HepG2 (cell line): ENCODE measurements around the gene KLB. TPM values are rescaled to one million over a fixed set of nuclear protein-coding genes. Genes with fewer than 3 reads are reported as not detected.

Experiments used
- DNMT1 ChIP-seq: sonication (generic); formaldehyde crosslinking; IDR thresholded peaks from 2 replicates; pipeline ENCODE4 v1.5.1; 2020; ENCODE audit warnings: mild to moderate bottlenecking, missing genetic modification reagents
- NFYB ChIP-seq: sonication (generic); formaldehyde crosslinking; IDR thresholded peaks from 2 replicates; pipeline ENCODE4 v1.4.0; 2020; ENCODE audit warnings: missing genetic modification reagents
- TCF7L2 ChIP-seq: IDR thresholded peaks from 2 replicates; pipeline ENCODE4 v1.6.1; 2011; ENCODE audit warnings: mild to moderate bottlenecking, low read depth, low read length, moderate library complexity
- ZNF737 ChIP-seq: sonication (generic); formaldehyde crosslinking; IDR thresholded peaks from 2 replicates; pipeline ENCODE4 v1.5.0; 2020; ENCODE audit warnings: missing genetic modification reagents, mild to moderate bottlenecking, borderline replicate concordance
- polyA plus RNA-seq, 8 experiments: library from polyadenylated mRNA; depleted of rRNA in 3 of 8; stranded (reverse) in 7 of 8; unstranded in 1 of 8; fragments of >200 nt; fragmentation: Illumina TruSeq in 4 of 8; extraction: Trizol in 4 of 8; gene quantifications; 2 replicates each; pipeline versions ENCODE4 v1.2.1 to v1.2.3, GENCODE V29; 2011 to 2016; ENCODE audit warnings: low read depth in 4 of 8, missing spikeins in 1 of 8, mixed read lengths in 1 of 8; ENCODE audit not compliant: insufficient read depth in 1 of 8
- total RNA-seq, 5 experiments: library from RNA; depleted of rRNA; stranded (reverse); fragments of >200 nt; fragmentation: Illumina TruSeq; extraction: Trizol; gene quantifications; 2 replicates each; pipeline ENCODE4 v1.2.3, GENCODE V29; 2016; ENCODE audit warnings: low read depth in 1 of 5
- TF ChIP-seq, protein P1 (sequence below): sonication (generic); formaldehyde crosslinking; IDR thresholded peaks from one replicate; pipeline ENCODE4 v1.5.1; 2020; ENCODE audit warnings: mild to moderate bottlenecking, missing genetic modification reagents; ENCODE audit errors: not compliant biosample characterization
- TF ChIP-seq, protein P2 (sequence below): sonication (generic); formaldehyde crosslinking; IDR thresholded peaks from 2 replicates; pipeline ENCODE4 v1.9.0; 2022; ENCODE audit warnings: low read depth, missing genetic modification reagents
- TF ChIP-seq, protein P3 (sequence below): sonication (generic); formaldehyde crosslinking; IDR thresholded peaks from 2 replicates; pipeline ENCODE4 v1.9.0; 2021; ENCODE audit warnings: missing genetic modification reagents, borderline replicate concordance
- TF ChIP-seq, protein P4 (sequence below): fragments of 450-650 bp; IDR thresholded peaks from 2 replicates; pipeline ENCODE4 v1.6.1; 2017
- TF ChIP-seq, protein P5 (sequence below): sonication (generic); formaldehyde crosslinking; IDR thresholded peaks from 2 replicates; pipeline ENCODE4 v1.4.0; 2020; ENCODE audit warnings: missing genetic modification reagents

KLB gene
- total and polyA plus RNA-seq, 2 of the 13 experiments (the other 11 are each of a cell fraction or from before 2014, with no cell fraction given): 25.3 to 82.0 TPM

DNA sequence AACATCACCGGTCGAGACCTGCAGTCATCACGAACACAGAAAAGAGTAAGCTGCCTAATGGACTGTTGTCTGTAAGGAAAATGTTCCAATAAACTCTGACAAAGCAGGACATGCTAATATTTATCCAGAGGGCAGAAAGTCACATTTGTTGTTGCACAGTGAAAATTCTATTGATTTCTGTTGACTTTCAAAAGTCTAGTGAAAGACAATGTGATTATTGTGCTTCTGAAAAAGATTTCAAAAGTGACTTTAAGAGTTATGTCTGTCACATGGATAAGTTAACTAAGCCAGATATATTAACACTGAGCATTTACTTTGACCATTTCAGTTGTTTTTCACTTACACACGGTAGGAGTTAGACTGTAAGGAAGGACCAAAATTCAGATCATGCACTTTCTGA, 31.3 kb upstream of the KLB start (continued):
- TF ChIP-seq, protein P1, sequence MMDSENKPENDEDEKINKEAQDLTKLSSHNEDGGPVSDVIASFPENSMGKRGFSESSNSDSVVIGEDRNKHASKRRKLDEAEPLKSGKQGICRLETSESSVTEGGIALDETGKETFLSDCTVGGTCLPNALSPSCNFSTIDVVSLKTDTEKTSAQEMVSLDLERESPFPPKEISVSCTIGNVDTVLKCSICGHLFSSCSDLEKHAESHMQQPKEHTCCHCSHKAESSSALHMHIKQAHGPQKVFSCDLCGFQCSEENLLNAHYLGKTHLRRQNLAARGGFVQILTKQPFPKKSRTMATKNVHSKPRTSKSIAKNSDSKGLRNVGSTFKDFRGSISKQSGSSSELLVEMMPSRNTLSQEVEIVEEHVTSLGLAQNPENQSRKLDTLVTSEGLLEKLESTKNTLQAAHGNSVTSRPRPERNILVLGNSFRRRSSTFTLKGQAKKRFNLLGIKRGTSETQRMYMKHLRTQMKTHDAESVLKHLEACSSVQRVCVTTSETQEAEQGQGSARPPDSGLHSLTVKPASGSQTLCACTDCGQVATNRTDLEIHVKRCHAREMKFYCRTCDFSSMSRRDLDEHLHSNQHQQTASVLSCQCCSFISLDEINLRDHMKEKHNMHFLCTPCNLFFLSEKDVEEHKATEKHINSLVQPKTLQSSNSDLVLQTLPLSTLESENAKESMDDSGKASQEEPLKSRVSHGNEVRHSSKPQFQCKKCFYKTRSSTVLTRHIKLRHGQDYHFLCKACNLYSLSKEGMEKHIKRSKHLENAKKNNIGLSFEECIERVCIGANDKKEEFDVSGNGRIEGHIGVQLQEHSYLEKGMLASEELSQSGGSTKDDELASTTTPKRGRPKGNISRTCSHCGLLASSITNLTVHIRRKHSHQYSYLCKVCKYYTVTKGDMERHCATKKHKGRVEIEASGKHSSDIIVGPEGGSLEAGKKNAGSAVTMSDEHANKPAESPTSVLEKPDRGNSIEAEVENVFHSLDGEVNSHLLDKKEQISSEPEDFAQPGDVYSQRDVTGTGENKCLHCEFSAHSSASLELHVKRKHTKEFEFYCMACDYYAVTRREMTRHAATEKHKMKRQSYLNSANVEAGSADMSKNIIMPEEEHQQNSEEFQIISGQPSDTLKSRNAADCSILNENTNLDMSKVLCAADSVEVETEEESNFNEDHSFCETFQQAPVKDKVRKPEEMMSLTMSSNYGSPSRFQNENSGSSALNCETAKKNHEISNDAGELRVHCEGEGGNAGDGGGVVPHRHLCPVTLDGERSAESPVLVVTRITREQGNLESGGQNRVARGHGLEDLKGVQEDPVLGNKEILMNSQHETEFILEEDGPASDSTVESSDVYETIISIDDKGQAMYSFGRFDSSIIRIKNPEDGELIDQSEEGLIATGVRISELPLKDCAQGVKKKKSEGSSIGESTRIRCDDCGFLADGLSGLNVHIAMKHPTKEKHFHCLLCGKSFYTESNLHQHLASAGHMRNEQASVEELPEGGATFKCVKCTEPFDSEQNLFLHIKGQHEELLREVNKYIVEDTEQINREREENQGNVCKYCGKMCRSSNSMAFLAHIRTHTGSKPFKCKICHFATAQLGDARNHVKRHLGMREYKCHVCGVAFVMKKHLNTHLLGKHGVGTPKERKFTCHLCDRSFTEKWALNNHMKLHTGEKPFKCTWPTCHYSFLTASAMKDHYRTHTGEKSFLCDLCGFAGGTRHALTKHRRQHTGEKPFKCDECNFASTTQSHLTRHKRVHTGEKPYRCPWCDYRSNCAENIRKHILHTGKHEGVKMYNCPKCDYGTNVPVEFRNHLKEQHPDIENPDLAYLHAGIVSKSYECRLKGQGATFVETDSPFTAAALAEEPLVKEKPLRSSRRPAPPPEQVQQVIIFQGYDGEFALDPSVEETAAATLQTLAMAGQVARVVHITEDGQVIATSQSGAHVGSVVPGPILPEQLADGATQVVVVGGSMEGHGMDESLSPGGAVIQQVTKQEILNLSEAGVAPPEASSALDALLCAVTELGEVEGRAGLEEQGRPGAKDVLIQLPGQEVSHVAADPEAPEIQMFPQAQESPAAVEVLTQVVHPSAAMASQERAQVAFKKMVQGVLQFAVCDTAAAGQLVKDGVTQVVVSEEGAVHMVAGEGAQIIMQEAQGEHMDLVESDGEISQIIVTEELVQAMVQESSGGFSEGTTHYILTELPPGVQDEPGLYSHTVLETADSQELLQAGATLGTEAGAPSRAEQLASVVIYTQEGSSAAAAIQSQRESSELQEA (CRISPR knock-in tag): no peak
- TF ChIP-seq, protein P2, sequence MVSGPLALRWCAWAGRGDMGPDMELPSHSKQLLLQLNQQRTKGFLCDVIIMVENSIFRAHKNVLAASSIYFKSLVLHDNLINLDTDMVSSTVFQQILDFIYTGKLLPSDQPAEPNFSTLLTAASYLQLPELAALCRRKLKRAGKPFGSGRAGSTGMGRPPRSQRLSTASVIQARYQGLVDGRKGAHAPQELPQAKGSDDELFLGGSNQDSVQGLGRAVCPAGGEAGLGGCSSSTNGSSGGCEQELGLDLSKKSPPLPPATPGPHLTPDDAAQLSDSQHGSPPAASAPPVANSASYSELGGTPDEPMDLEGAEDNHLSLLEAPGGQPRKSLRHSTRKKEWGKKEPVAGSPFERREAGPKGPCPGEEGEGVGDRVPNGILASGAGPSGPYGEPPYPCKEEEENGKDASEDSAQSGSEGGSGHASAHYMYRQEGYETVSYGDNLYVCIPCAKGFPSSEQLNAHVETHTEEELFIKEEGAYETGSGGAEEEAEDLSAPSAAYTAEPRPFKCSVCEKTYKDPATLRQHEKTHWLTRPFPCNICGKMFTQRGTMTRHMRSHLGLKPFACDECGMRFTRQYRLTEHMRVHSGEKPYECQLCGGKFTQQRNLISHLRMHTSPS: no peak
- TF ChIP-seq DNMT1 (CRISPR knock-in tag) (no peak), TCF7L2 (no peak), NFYB (CRISPR knock-in tag) (no peak), ZNF737 (CRISPR knock-in tag) (no peak)
- TF ChIP-seq, protein P3, sequence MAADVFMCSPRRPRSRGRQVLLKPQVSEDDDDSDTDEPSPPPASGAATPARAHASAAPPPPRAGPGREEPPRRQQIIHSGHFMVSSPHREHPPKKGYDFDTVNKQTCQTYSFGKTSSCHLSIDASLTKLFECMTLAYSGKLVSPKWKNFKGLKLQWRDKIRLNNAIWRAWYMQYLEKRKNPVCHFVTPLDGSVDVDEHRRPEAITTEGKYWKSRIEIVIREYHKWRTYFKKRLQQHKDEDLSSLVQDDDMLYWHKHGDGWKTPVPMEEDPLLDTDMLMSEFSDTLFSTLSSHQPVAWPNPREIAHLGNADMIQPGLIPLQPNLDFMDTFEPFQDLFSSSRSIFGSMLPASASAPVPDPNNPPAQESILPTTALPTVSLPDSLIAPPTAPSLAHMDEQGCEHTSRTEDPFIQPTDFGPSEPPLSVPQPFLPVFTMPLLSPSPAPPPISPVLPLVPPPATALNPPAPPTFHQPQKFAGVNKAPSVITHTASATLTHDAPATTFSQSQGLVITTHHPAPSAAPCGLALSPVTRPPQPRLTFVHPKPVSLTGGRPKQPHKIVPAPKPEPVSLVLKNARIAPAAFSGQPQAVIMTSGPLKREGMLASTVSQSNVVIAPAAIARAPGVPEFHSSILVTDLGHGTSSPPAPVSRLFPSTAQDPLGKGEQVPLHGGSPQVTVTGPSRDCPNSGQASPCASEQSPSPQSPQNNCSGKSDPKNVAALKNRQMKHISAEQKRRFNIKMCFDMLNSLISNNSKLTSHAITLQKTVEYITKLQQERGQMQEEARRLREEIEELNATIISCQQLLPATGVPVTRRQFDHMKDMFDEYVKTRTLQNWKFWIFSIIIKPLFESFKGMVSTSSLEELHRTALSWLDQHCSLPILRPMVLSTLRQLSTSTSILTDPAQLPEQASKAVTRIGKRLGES (CRISPR knock-in tag): no peak
- TF ChIP-seq, protein P4, sequence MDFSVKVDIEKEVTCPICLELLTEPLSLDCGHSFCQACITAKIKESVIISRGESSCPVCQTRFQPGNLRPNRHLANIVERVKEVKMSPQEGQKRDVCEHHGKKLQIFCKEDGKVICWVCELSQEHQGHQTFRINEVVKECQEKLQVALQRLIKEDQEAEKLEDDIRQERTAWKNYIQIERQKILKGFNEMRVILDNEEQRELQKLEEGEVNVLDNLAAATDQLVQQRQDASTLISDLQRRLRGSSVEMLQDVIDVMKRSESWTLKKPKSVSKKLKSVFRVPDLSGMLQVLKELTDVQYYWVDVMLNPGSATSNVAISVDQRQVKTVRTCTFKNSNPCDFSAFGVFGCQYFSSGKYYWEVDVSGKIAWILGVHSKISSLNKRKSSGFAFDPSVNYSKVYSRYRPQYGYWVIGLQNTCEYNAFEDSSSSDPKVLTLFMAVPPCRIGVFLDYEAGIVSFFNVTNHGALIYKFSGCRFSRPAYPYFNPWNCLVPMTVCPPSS: no peak
- TF ChIP-seq, protein P5, sequence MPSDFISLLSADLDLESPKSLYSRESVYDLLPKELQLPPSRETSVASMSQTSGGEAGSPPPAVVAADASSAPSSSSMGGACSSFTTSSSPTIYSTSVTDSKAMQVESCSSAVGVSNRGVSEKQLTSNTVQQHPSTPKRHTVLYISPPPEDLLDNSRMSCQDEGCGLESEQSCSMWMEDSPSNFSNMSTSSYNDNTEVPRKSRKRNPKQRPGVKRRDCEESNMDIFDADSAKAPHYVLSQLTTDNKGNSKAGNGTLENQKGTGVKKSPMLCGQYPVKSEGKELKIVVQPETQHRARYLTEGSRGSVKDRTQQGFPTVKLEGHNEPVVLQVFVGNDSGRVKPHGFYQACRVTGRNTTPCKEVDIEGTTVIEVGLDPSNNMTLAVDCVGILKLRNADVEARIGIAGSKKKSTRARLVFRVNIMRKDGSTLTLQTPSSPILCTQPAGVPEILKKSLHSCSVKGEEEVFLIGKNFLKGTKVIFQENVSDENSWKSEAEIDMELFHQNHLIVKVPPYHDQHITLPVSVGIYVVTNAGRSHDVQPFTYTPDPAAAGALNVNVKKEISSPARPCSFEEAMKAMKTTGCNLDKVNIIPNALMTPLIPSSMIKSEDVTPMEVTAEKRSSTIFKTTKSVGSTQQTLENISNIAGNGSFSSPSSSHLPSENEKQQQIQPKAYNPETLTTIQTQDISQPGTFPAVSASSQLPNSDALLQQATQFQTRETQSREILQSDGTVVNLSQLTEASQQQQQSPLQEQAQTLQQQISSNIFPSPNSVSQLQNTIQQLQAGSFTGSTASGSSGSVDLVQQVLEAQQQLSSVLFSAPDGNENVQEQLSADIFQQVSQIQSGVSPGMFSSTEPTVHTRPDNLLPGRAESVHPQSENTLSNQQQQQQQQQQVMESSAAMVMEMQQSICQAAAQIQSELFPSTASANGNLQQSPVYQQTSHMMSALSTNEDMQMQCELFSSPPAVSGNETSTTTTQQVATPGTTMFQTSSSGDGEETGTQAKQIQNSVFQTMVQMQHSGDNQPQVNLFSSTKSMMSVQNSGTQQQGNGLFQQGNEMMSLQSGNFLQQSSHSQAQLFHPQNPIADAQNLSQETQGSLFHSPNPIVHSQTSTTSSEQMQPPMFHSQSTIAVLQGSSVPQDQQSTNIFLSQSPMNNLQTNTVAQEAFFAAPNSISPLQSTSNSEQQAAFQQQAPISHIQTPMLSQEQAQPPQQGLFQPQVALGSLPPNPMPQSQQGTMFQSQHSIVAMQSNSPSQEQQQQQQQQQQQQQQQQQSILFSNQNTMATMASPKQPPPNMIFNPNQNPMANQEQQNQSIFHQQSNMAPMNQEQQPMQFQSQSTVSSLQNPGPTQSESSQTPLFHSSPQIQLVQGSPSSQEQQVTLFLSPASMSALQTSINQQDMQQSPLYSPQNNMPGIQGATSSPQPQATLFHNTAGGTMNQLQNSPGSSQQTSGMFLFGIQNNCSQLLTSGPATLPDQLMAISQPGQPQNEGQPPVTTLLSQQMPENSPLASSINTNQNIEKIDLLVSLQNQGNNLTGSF: no peak
